GM19239 (cell line): Measurements from ENCODE around the gene FOXS1.

Source experiments
- DNase-seq: peaks from one replicate; pipeline ENCODE4 v3.0.0; 2011; ENCODE audit warnings: low spot score; ENCODE audit not compliant: insufficient read length
- FAIRE-seq: peaks from 2 replicates; lab custom pipeline; 2011; peaks lifted over from hg19 to GRCh38; lab: Jason Lieb, UNC

FOXS1 gene

DNA sequence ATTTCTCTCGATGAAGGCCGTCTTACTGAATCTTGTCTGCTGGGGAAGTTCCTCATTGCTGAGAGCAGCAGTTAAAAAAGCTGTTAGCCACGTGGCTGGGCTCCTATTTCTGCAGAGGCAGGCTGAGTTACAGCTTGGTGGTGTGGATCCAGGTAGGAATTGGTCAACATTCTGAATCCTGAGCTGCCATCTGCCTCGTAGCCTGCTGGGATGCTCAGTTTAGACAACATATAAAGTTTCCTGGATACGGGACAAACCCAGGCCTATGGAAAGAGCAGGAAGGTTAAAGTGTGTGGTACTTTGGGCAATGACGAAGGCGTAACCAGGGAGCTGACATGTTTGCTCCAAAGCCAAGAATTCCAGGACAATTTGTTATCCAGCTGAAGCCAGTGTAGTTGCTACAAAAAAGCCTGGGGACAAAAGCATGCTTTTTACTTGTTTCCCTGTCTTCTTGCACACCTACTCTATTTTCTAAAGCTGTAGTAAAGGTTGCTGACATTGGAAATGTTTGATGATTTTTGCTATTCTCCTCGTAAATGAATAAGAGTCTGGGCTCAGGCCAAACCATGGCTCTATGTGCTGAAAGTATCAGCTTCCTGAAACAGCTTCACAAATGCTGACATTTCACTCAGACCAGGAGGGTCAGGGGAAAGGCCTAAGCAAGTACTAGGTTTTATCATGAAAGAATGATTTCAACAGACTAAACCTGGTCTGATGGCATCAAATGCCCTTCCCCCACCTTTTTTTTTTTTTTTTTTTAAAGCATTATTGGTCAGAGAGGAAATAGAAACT, 38.6 kb downstream of the FOXS1 start:
- DNase-seq (no peak), FAIRE-seq (no peak)

GRCh38 chr20:31803552-31804291, 41.7 kb downstream of the FOXS1 start:
- DNase-seq: no peak
- no peak for FAIRE-seq

- no peak for DNase-seq
- FAIRE-seq: no peak
These were observed 43.9 kb downstream of the FOXS1 start for GRCh38 chr20:31801508-31801907.

- DNase-seq (no peak), FAIRE-seq (no peak)
These were observed 48.0 kb downstream of the FOXS1 start for GRCh38 chr20:31797364-31797763.
